HepG2 (cell line): ENCODE results near the gene PSMD2. TPM values are rescaled to one million over a fixed set of nuclear protein-coding genes. Genes with fewer than 3 reads are reported as not detected.

Source experiments
- ETS1 ChIP-seq: sonication (generic); formaldehyde crosslinking; IDR thresholded peaks from 2 replicates; pipeline ENCODE4 v1.4.0; 2020; ENCODE audit warnings: missing genetic modification reagents
- FOXJ3 ChIP-seq: sonication (generic); formaldehyde crosslinking; IDR thresholded peaks from 2 replicates; pipeline ENCODE4 v1.4.0; 2020; ENCODE audit warnings: missing genetic modification reagents, mild to moderate bottlenecking, borderline replicate concordance
- HNF4G ChIP-seq, 2 experiments: sonication (generic) in 1 of 2; formaldehyde crosslinking in 1 of 2; IDR thresholded peaks; 2 replicates each; pipeline versions ENCODE4 v1.4.0 to v1.6.1; 2011 to 2020; ENCODE audit warnings: borderline replicate concordance in 2 of 2, low read depth in 2 of 2, mild to moderate bottlenecking in 2 of 2, low read length in 1 of 2, missing genetic modification reagents in 1 of 2, moderate library complexity in 1 of 2
- LCORL ChIP-seq, 2 experiments: fragments of 450-650 bp in 1 of 2; sonication (generic) in 1 of 2; formaldehyde crosslinking in 1 of 2; IDR thresholded peaks; 2 replicates each; pipeline versions ENCODE4 v1.5.0 to v1.6.1; 2017 to 2020; ENCODE audit warnings: antibody characterized with exemption in 1 of 2, missing genetic modification reagents in 1 of 2
- STAT6 ChIP-seq: sonication (generic); formaldehyde crosslinking; IDR thresholded peaks from 2 replicates; pipeline ENCODE4 v1.4.0; 2020; ENCODE audit warnings: missing genetic modification reagents, mild to moderate bottlenecking, borderline replicate concordance
- ZFP1 ChIP-seq: IDR thresholded peaks from 2 replicates; pipeline ENCODE4 v1.6.1; 2016
- ZNF3 ChIP-seq: IDR thresholded peaks from 2 replicates; pipeline ENCODE4 v1.7.0; 2017; ENCODE audit warnings: inconsistent platforms
- polyA plus RNA-seq, 8 experiments: library from polyadenylated mRNA; depleted of rRNA in 3 of 8; stranded (reverse) in 7 of 8; unstranded in 1 of 8; fragments of >200 nt; fragmentation: Illumina TruSeq in 4 of 8; extraction: Trizol in 4 of 8; gene quantifications; 2 replicates each; pipeline versions ENCODE4 v1.2.1 to v1.2.3, GENCODE V29; 2011 to 2016; ENCODE audit warnings: low read depth in 4 of 8, missing spikeins in 1 of 8, mixed read lengths in 1 of 8; ENCODE audit not compliant: insufficient read depth in 1 of 8
- total RNA-seq, 5 experiments: library from RNA; depleted of rRNA; stranded (reverse); fragments of >200 nt; fragmentation: Illumina TruSeq; extraction: Trizol; gene quantifications; 2 replicates each; pipeline ENCODE4 v1.2.3, GENCODE V29; 2016; ENCODE audit warnings: low read depth in 1 of 5
- TF ChIP-seq, protein P1 (sequence below): sonication (generic); formaldehyde crosslinking; IDR thresholded peaks from 2 replicates; pipeline ENCODE4 v1.4.0; 2020; ENCODE audit warnings: missing genetic modification reagents
- TF ChIP-seq, protein P2 (sequence below): sonication (generic); formaldehyde crosslinking; IDR thresholded peaks from 2 replicates; pipeline ENCODE4 v1.4.0; 2020; ENCODE audit warnings: missing genetic modification reagents, borderline replicate concordance

The PSMD2 gene
- total and polyA plus RNA-seq, 2 of the 13 experiments (the other 11 are each of a cell fraction or from before 2014, with no cell fraction given), result 125 to 200 TPM

GRCh38 chr3:184335661-184336546 lies 36.9 kb downstream of the PSMD2 start (continued):
- TF ChIP-seq, protein P1, sequence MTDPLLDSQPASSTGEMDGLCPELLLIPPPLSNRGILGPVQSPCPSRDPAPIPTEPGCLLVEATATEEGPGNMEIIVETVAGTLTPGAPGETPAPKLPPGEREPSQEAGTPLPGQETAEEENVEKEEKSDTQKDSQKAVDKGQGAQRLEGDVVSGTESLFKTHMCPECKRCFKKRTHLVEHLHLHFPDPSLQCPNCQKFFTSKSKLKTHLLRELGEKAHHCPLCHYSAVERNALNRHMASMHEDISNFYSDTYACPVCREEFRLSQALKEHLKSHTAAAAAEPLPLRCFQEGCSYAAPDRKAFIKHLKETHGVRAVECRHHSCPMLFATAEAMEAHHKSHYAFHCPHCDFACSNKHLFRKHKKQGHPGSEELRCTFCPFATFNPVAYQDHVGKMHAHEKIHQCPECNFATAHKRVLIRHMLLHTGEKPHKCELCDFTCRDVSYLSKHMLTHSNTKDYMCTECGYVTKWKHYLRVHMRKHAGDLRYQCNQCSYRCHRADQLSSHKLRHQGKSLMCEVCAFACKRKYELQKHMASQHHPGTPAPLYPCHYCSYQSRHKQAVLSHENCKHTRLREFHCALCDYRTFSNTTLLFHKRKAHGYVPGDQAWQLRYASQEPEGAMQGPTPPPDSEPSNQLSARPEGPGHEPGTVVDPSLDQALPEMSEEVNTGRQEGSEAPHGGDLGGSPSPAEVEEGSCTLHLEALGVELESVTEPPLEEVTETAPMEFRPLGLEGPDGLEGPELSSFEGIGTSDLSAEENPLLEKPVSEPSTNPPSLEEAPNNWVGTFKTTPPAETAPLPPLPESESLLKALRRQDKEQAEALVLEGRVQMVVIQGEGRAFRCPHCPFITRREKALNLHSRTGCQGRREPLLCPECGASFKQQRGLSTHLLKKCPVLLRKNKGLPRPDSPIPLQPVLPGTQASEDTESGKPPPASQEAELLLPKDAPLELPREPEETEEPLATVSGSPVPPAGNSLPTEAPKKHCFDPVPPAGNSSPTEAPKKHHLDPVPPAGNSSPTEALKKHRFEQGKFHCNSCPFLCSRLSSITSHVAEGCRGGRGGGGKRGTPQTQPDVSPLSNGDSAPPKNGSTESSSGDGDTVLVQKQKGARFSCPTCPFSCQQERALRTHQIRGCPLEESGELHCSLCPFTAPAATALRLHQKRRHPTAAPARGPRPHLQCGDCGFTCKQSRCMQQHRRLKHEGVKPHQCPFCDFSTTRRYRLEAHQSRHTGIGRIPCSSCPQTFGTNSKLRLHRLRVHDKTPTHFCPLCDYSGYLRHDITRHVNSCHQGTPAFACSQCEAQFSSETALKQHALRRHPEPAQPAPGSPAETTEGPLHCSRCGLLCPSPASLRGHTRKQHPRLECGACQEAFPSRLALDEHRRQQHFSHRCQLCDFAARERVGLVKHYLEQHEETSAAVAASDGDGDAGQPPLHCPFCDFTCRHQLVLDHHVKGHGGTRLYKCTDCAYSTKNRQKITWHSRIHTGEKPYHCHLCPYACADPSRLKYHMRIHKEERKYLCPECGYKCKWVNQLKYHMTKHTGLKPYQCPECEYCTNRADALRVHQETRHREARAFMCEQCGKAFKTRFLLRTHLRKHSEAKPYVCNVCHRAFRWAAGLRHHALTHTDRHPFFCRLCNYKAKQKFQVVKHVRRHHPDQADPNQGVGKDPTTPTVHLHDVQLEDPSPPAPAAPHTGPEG (CRISPR knock-in tag), result no peak
- TF ChIP-seq STAT6 (CRISPR knock-in tag) (peak; percentile 42; the same call in 1 of the 2 replicates), LCORL (IDR thresholded peaks at IDR 0.05) (no peak), LCORL (CRISPR knock-in tag; IDR thresholded peaks at IDR 0.05) (peak; percentile 33; the same call in 1 of the 2 replicates), ZFP1 (CRISPR knock-in tag) (0 out of 2 replicates have a peak, but pooled peaks have one; percentile 13), HNF4G (IDR thresholded peaks at IDR 0.05; ENCODE audit: borderline replicate concordance, low read depth, low read length) (no peak), HNF4G (CRISPR knock-in tag; IDR thresholded peaks at IDR 0.05; ENCODE audit: borderline replicate concordance, low read depth) (0 out of 2 replicates have a peak, but pooled peaks have one; percentile 34), ETS1 (no peak), ZNF3 (CRISPR knock-in tag) (no peak), FOXJ3 (CRISPR knock-in tag) (no peak)
- TF ChIP-seq, protein P2, sequence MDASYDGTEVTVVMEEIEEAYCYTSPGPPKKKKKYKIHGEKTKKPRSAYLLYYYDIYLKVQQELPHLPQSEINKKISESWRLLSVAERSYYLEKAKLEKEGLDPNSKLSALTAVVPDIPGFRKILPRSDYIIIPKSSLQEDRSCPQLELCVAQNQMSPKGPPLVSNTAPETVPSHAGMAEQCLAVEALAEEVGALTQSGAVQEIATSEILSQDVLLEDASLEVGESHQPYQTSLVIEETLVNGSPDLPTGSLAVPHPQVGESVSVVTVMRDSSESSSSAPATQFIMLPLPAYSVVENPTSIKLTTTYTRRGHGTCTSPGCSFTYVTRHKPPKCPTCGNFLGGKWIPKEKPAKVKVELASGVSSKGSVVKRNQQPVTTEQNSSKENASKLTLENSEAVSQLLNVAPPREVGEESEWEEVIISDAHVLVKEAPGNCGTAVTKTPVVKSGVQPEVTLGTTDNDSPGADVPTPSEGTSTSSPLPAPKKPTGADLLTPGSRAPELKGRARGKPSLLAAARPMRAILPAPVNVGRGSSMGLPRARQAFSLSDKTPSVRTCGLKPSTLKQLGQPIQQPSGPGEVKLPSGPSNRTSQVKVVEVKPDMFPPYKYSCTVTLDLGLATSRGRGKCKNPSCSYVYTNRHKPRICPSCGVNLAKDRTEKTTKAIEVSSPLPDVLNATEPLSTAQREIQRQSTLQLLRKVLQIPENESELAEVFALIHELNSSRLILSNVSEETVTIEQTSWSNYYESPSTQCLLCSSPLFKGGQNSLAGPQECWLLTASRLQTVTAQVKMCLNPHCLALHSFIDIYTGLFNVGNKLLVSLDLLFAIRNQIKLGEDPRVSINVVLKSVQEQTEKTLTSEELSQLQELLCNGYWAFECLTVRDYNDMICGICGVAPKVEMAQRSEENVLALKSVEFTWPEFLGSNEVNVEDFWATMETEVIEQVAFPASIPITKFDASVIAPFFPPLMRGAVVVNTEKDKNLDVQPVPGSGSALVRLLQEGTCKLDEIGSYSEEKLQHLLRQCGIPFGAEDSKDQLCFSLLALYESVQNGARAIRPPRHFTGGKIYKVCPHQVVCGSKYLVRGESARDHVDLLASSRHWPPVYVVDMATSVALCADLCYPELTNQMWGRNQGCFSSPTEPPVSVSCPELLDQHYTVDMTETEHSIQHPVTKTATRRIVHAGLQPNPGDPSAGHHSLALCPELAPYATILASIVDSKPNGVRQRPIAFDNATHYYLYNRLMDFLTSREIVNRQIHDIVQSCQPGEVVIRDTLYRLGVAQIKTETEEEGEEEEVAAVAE (CRISPR knock-in tag), result peak; percentile 26; the same call in 1 of the 2 replicates
